ENCODE results near the gene HADHA. TPM values are rescaled to one million over a fixed set of nuclear protein-coding genes. Genes with fewer than 3 reads are reported as not detected.

HADHA gene
- total RNA-seq, 1 donor from 2014 or later, result 89.0 TPM

DNA sequence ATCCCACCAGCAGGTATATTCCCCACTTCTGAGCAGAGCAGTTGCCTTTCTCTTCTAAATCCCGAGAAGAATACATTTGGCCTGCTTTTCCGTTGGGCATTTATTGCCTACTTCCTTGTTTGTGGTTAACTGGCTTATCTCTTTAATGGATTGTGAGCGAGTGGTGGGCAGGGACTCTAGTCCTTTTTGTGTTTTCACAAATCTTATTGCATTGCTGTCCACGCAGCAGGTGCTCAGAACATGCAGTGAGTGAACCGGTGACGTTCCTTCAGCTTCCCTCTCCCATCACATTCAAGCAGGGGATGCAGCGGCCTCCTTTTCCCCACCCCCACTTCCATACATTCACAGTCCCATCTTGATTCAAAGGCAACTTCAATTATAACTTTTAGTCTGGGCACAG lies 100.4 kb downstream of the HADHA start:
- TF ChIP-seq, protein P1, sequence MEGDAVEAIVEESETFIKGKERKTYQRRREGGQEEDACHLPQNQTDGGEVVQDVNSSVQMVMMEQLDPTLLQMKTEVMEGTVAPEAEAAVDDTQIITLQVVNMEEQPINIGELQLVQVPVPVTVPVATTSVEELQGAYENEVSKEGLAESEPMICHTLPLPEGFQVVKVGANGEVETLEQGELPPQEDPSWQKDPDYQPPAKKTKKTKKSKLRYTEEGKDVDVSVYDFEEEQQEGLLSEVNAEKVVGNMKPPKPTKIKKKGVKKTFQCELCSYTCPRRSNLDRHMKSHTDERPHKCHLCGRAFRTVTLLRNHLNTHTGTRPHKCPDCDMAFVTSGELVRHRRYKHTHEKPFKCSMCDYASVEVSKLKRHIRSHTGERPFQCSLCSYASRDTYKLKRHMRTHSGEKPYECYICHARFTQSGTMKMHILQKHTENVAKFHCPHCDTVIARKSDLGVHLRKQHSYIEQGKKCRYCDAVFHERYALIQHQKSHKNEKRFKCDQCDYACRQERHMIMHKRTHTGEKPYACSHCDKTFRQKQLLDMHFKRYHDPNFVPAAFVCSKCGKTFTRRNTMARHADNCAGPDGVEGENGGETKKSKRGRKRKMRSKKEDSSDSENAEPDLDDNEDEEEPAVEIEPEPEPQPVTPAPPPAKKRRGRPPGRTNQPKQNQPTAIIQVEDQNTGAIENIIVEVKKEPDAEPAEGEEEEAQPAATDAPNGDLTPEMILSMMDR (conservative IDR thresholded peaks at IDR 0.05; ENCODE audit: low read depth, low read length), result no peak
- H3K4me3 ChIP-seq (ENCODE audit: low read depth, low read length), result no peak overlapping the region
- no peak for DNase-seq (ENCODE audit: low read depth)

- TF ChIP-seq, protein P1 (conservative IDR thresholded peaks at IDR 0.05; ENCODE audit: low read depth, low read length), result no peak
- DNase-seq (ENCODE audit: low read depth), result no peak
- no peak overlapping the region for H3K4me3 ChIP-seq (ENCODE audit: low read depth, low read length)
Observed at GRCh38 chr2:26141145-26141769, 103.2 kb downstream of the HADHA start.

Other genes with a start within 250 kb of the HADHA start
- 90.4 and 154 TPM in 2 replicates for gene RAB10, start 210.5 kb downstream of the HADHA start, total RNA-seq
- 1.9 and 3.3 TPM in 2 replicates for gene GAREM2, start 71.5 kb downstream of the HADHA start, total RNA-seq
- gene HADHB, start 307 bp upstream of the HADHA start, total RNA-seq, result 71.1 and 77.8 TPM in 2 replicates
- gene SELENOI, start 101.5 kb upstream of the HADHA start, total RNA-seq, result 19.3 and 27.1 TPM in 2 replicates
- gene ADGRF3, start 102.2 kb upstream of the HADHA start, total RNA-seq, result 0.69 TPM in 1 of 2 replicates, not detected in the other
- gene DRC1, start 157.3 kb upstream of the HADHA start, total RNA-seq, result not detected in 2 replicates
- gene OTOF, start 233.5 kb upstream of the HADHA start, total RNA-seq, result not detected in 2 replicates